K562 (cell line): ENCODE results near the gene COL4A6. TPM values are rescaled to one million over a fixed set of nuclear protein-coding genes. Genes with fewer than 3 reads are reported as not detected.
A peak's percentile ranks its signal among the peaks of the same experiment; 100 is the strongest.

Source experiments
- C11orf30 ChIP-seq: fragments of 450-650 bp; IDR thresholded peaks from 2 replicates; pipeline ENCODE4 v1.6.1; 2016; ENCODE audit warnings: low read depth, mild to moderate bottlenecking
- CTCFL ChIP-seq: IDR thresholded peaks from 2 replicates; pipeline ENCODE4 v1.6.1; 2011; ENCODE audit warnings: borderline replicate concordance, low read depth, mild to moderate bottlenecking, moderate library complexity, low read length; ENCODE audit not compliant: insufficient read depth, poor library complexity, severe bottlenecking
- GABPB1 ChIP-seq: sonication (generic); formaldehyde crosslinking; IDR thresholded peaks from 2 replicates; pipeline ENCODE4 v1.8.0; 2022; ENCODE audit warnings: mild to moderate bottlenecking, missing genetic modification reagents
- HDAC2 ChIP-seq: fragments of 450-650 bp; IDR thresholded peaks from 2 replicates; pipeline ENCODE4 v1.6.1; 2016; ENCODE audit warnings: mild to moderate bottlenecking
- ILK ChIP-seq: fragments of 450-650 bp; IDR thresholded peaks from 2 replicates; pipeline ENCODE4 v1.6.1; 2016; ENCODE audit warnings: missing genetic modification characterization, low read depth, mild to moderate bottlenecking, missing compliant biosample characterization, moderate library complexity, borderline replicate concordance
- KDM1A ChIP-seq, 2 experiments: fragments of 450-650 bp; IDR thresholded peaks; 2 replicates each; pipeline ENCODE4 v1.6.1; 2016; ENCODE audit warnings: mild to moderate bottlenecking in 2 of 2
- LARP7 ChIP-seq: fragments of 450-650 bp; IDR thresholded peaks from 2 replicates; pipeline ENCODE4 v1.6.1; 2016
- POLR2AphosphoS2 ChIP-seq: IDR thresholded peaks from 2 replicates; pipeline ENCODE4 v1.6.1; 2012; ENCODE audit warnings: low read length, improper control_type of control experiment
- SAP30 ChIP-seq: fragments of 200-600 bp; sonication (generic); IDR thresholded peaks from 2 replicates; pipeline ENCODE4 v1.6.1; 2012; ENCODE audit warnings: borderline replicate concordance, low read depth, mild to moderate bottlenecking, moderate library complexity, low read length, control low read depth, inconsistent platforms; ENCODE audit not compliant: insufficient read depth, poor library complexity, severe bottlenecking
- TEAD2 ChIP-seq: fragments of 450-650 bp; IDR thresholded peaks from 2 replicates; pipeline ENCODE4 v1.6.1; 2016; ENCODE audit warnings: missing genetic modification characterization, control low read depth, missing compliant biosample characterization
- VEZF1 ChIP-seq: fragments of 200-800 bp; sonication (Bioruptor generic); IDR thresholded peaks from 2 replicates; pipeline ENCODE4 v1.6.1; 2017; ENCODE audit warnings: missing genetic modification characterization, missing compliant biosample characterization
- ZBTB1 ChIP-seq: sonication (generic); formaldehyde crosslinking; IDR thresholded peaks from 2 replicates; pipeline ENCODE4 v1.8.1; 2023; ENCODE audit warnings: missing genetic modification reagents, low read depth, mild to moderate bottlenecking, borderline replicate concordance
- ZC3H11A ChIP-seq: IDR thresholded peaks from 2 replicates; pipeline ENCODE4 v1.6.1; 2012; ENCODE audit warnings: low read depth, low read length, improper control_type of control experiment
- ZHX1 ChIP-seq: fragments of 150-350 bp; conservative IDR thresholded peaks from 2 replicates; pipeline ENCODE4 v1.6.1; 2014; ENCODE audit warnings: low read length
- ZNF583 ChIP-seq: fragments of 250-450 bp; sonication (Bioruptor Pico); IDR thresholded peaks from 2 replicates; pipeline ENCODE4 v1.4.0; 2020
- polyA plus RNA-seq, 8 experiments: library from polyadenylated mRNA; depleted of rRNA in 4 of 8; stranded (reverse) in 5 of 8; unstranded in 3 of 8; fragments of >200 nt; fragmentation: Nextera tagmentation in 2 of 8; fragmentation: Illumina TruSeq in 1 of 8; extraction: Ambion mirVana in 2 of 8; extraction: Trizol in 1 of 8; gene quantifications; 2 replicates each; pipeline versions ENCODE4 v1.2.1 to v1.2.3, GENCODE V29; 2011 to 2014; ENCODE audit warnings: inconsistent platforms in 1 of 8, missing spikeins in 1 of 8
- total RNA-seq, 7 experiments: library from RNA; depleted of rRNA in 6 of 7; stranded (reverse); fragments of >200 nt in 6 of 7; fragmentation: Illumina TruSeq in 2 of 7; extraction: Trizol in 2 of 7; gene quantifications; 2 replicates each; pipeline versions ENCODE4 v1.2.1 to v1.2.3, GENCODE V29; 2011 to 2021; ENCODE audit warnings: low replicate concordance in 1 of 7
- TF ChIP-seq, protein P1 (sequence below): fragments of 250-450 bp; sonication (Bioruptor Pico); IDR thresholded peaks from 2 replicates; pipeline ENCODE4 v1.4.0; 2020; ENCODE audit warnings: mild to moderate bottlenecking, moderate library complexity
- TF ChIP-seq, protein P2 (sequence below): fragments of 250-450 bp; sonication (Bioruptor Pico); IDR thresholded peaks from 2 replicates; pipeline ENCODE4 v1.5.0; 2021

COL4A6 gene
- total and polyA plus RNA-seq, 9 of the 15 experiments (the other 6 are each of a cell fraction or from before 2014, with no cell fraction given): 0.02 to 0.05 TPM; not detected in 7

DNA sequence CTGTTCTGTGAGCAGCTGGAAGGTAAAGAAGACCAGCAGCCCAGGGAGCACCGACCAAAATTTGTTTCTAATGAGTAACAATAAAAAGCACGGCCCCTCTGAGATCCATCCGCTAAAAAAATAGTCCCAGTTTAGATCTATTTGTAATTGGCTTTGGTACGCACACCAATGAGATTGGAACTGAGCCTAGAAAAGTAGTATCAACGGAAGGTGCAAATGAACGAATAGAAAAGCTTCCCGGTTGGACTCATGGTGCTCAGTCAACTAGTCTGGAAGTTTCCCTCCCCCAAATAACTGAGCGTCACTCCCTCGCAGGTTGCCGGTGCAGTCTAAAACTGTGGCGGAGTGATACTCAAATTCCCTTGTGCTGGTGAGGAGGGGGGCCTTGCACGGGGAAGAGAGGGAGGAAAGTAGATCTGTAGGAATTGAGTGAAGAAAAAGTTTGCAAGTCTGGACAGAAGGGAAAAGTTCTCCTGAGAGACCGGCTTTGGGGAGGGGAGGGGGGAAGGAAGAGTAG lies 1.3 kb upstream of the COL4A6 start, which contains the start of gene COL4A5 (continued):
- TF ChIP-seq, protein P1, sequence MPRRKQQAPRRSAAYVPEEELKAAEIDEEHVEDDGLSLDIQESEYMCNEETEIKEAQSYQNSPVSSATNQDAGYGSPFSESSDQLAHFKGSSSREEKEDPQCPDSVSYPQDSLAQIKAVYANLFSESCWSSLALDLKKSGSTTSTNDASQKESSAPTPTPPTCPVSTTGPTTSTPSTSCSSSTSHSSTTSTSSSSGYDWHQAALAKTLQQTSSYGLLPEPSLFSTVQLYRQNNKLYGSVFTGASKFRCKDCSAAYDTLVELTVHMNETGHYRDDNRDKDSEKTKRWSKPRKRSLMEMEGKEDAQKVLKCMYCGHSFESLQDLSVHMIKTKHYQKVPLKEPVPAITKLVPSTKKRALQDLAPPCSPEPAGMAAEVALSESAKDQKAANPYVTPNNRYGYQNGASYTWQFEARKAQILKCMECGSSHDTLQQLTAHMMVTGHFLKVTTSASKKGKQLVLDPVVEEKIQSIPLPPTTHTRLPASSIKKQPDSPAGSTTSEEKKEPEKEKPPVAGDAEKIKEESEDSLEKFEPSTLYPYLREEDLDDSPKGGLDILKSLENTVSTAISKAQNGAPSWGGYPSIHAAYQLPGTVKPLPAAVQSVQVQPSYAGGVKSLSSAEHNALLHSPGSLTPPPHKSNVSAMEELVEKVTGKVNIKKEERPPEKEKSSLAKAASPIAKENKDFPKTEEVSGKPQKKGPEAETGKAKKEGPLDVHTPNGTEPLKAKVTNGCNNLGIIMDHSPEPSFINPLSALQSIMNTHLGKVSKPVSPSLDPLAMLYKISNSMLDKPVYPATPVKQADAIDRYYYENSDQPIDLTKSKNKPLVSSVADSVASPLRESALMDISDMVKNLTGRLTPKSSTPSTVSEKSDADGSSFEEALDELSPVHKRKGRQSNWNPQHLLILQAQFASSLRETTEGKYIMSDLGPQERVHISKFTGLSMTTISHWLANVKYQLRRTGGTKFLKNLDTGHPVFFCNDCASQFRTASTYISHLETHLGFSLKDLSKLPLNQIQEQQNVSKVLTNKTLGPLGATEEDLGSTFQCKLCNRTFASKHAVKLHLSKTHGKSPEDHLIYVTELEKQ (CRISPR knock-in tag): no peak
- TF ChIP-seq HDAC2: no peak
- no peak for TF ChIP-seq SAP30
- no peak for TF ChIP-seq ZNF583 (CRISPR knock-in tag)
- TF ChIP-seq GABPB1: no peak
- TF ChIP-seq ILK (tag): no peak
- TF ChIP-seq VEZF1 (CRISPR knock-in tag): peak; percentile 68
- TF ChIP-seq KDM1A (IDR thresholded peaks at IDR 0.05): peak in 1 of 2 experiments; percentile 36; a peak in 1 of 4 replicates
- TF ChIP-seq ZC3H11A: no peak
- no peak for TF ChIP-seq ZHX1
- TF ChIP-seq CTCFL: no peak
- TF ChIP-seq TEAD2 (tag): no peak
- no peak for TF ChIP-seq POLR2AphosphoS2
- TF ChIP-seq, protein P2, sequence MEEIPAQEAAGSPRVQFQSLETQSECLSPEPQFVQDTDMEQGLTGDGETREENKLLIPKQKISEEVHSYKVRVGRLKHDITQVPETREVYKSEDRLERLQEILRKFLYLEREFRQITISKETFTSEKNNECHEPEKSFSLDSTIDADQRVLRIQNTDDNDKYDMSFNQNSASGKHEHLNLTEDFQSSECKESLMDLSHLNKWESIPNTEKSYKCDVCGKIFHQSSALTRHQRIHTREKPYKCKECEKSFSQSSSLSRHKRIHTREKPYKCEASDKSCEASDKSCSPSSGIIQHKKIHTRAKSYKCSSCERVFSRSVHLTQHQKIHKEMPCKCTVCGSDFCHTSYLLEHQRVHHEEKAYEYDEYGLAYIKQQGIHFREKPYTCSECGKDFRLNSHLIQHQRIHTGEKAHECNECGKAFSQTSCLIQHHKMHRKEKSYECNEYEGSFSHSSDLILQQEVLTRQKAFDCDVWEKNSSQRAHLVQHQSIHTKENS (CRISPR knock-in tag): no peak
- TF ChIP-seq C11orf30: no peak
- no peak for TF ChIP-seq LARP7
- no peak for TF ChIP-seq ZBTB1
